ENCODE results near the gene AP1B1.

The AP1B1 gene

GRCh38 chr22:29298641-29299040 lies 89.7 kb downstream of the AP1B1 start:
- no peak for DNase-seq

- no peak for DNase-seq
These were observed 96.0 kb downstream of the AP1B1 start for GRCh38 chr22:29292379-29292778.

GRCh38 chr22:29291215-29291614 lies 97.2 kb downstream of the AP1B1 start:
- no peak for DNase-seq

GRCh38 chr22:29290061-29290460 lies 98.3 kb downstream of the AP1B1 start:
- DNase-seq: no peak

GRCh38 chr22:29288837-29289236 lies 99.5 kb downstream of the AP1B1 start:
- no peak for DNase-seq

- DNase-seq: no peak
These were observed 104.2 kb downstream of the AP1B1 start for GRCh38 chr22:29284196-29284595.

- no peak for DNase-seq
These were observed 110.4 kb downstream of the AP1B1 start for GRCh38 chr22:29277927-29278326.
